HG02642 (cell line): Measurements from ENCODE around the gene NSUN3.

Experiments used
- ATAC-seq: cut with Tn5 transposase; IDR thresholded peaks from one replicate; pipeline ENCODE4 v1.9.1; 2021; ENCODE audit warnings: mild to moderate bottlenecking; ENCODE audit not compliant: unreplicated experiment, poor library complexity

The NSUN3 gene

DNA sequence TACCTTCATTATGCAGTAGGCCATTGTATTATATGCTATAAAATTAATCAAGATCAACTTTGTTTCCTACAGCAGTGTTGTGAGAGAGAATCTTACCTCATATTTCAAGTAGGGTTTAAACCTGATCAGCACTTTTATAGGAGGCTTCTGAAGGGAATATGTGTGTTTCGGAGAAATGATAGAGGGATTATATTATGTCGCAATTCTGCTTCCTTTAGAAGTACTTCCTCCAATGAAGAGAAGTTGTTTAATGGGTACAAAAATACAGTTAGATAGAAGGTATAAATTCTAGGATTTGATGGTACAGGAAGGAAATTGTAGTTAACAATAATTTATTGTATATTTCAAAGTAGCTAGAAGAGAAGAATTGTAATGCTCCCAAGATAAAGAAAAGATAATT lies 54.9 kb downstream of the NSUN3 start:
- no peak for ATAC-seq

DNA sequence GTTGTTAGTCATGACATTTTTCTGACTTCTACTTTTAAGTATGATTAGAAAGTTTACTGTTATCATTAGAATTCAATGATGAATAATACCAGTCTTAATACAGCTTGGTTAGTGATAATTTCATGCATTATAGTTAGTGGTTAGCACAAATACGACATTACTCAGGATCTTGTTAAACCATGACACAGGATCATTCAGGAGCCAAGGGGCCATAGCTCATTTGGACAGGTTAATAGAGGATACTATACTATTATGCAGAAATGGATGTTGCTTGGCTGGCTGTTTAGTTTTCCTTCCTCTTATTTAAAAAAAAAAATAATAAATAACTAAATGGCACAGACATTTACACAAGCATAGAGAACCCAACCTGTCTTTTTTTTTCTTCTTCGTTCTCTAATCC lies 55.5 kb downstream of the NSUN3 start:
- ATAC-seq = no peak

DNA sequence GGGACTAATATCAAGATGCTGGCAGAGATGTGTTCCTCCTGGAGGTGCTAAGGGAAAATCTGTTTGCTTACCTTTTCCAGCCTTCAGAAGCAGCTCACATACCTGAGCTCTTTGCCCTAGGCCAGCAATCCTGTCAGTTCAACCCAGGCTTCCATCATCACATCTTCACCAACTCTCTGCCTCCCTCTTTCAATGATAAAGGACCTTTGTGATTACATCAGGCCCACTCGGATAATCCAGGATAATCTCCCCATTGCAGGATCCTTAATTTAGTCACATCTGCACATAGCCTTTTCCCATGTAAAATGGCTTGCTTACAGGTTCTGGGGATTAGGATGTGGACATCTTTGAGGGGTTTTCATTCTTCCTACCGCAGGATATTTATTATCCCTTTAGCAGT lies 58.3 kb downstream of the NSUN3 start:
- ATAC-seq = no peak

DNA sequence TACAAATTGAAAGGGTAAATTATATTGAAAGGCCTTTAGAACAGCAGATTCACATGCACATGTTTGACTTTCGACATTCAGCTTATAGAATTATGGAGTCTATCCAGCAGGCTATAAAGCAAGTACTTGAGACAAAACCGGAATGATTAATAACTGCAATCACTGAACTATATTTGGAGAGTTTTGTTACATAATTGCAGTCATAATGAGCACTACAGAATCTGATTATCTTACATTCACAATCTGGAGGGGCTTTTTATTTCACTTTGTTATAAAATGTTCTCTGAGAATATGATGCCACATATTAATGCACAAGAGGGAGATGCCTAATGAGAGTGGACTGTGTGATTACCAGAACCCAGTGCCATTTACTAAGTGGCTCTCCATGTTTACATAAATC lies 64.3 kb downstream of the NSUN3 start:
- no peak for ATAC-seq

DNA sequence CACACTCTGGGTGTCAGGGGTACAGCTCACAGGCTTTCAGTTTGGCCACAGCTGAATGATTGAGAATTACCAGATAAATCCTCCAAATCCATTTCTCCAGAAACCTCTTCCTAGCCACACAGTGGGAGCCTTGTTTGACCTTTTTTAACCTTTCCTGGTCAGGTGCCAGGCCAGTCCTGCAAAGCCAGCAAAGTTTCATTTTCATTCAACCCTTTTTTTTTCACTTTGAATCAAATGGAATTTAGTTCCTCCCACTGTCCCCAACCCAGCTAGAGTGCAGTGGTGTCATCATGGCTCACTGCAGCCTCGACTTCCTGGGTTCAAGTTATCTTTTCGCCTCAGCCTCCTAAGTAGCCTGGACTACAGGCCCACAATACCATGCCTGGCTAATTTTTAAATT lies 67.8 kb downstream of the NSUN3 start:
- ATAC-seq = peak; percentile 39

DNA sequence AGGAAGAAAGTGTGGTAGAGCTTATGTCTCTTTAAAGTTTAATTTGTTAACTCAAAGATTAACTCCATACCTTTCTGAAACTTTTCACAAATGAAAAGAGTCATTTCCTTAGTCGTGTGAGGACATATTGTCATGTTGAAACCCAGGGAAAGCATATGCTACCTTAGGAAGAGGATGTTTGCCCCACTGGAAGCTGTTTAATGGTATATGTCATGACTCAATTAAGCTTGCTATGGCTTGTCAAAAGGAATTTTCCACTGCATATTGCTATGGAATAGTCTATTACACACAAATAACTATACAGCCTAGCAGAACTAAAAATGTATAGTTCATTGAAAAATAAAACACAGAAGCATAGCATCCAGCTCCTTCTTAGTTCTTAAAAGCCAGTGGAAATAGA lies 69.9 kb downstream of the NSUN3 start:
- no peak for ATAC-seq

DNA sequence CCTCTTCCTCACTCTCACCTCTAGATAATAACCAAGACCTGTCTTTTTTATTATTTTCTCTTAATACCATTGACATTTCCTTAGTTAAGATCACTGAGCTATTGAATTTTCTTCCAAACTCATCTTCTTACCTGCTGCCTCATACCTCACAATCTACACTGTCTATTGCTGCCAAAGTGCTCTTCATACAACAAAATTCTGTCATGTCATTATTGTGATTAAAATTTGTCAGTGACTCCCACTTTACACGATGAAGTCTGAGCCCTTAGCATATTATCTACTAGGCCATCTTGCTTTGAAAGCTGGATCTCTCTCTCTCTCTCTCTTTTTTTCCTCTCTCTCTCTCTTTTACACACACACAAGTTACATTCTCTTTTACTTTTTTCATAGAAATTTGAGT lies 73.3 kb downstream of the NSUN3 start:
- no peak for ATAC-seq

DNA sequence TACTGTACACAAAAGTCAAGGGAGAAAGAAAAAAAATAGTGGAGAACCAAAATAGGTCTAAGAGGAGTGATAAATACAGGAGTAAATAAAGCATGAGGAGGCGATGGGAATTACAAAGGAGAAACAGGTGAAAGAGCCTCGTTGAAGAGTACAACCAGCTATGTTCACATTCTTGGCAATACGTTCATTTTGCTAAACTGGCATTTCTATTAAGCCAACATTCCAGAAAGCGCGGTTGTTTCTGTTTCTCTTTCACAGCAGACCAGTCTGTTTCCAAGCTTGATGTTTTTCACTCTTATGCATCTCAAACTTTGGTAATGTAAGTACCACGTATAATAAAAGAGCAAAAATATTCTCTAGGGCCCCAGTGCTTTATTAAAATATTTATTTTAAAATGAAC lies 74.5 kb downstream of the NSUN3 start:
- no peak for ATAC-seq

DNA sequence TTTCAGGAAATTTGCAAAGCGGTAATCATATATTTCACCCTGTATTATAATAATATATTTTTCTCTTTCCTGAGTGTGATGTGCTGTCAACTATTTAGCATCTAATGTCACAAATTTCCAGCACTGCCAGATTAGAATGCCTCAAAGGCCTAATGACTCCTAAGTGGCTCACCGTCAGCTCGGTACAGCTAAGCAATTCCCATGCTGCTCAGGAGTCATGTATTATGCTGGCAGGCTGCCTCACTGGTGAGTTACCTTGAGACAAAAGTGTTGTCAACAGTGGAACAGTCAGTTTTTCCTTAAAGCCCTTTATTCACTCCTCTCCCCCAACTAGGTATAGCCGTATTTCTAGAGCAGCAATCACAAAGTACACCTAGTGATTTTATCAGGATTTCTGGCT lies 83.6 kb downstream of the NSUN3 start:
- ATAC-seq = no peak

DNA sequence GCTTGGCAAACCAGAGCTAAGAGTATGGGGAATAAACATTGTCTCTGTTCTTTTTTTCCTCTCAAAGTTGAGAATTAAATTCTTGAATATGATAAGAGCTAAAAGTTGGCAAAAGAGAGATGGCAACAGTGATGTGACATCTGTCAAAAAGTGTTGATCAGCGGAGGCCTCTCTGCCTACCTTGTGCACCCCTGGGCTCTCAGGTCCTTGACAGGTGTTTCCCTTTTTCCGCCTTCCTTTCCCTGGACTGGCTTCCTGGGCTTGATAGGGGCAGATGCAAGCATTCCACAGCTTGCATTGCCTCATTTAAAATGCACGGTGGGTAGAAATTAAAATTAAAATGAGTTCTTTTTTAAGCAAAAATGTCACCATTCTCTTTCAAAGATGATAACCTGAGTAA lies 84.2 kb downstream of the NSUN3 start:
- no peak for ATAC-seq

DNA sequence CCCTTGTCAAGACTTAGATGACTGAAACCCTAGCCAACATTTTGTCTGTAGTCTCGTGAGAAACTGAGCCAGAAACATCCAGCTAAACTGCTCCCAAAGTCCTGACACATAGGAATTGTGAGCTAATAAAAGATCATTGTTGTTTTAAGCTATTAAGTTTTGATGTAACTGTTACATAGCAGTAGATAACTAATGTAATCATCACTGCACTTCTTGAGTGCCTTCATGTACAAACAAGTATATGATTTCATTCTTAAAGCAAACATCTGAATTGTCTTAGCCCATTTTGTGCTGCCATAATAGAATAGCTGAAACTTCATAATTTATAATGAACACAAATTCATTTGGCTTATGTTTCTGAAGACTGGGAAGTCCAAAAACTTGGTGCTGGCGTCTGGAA lies 87.3 kb downstream of the NSUN3 start:
- ATAC-seq = no peak

DNA sequence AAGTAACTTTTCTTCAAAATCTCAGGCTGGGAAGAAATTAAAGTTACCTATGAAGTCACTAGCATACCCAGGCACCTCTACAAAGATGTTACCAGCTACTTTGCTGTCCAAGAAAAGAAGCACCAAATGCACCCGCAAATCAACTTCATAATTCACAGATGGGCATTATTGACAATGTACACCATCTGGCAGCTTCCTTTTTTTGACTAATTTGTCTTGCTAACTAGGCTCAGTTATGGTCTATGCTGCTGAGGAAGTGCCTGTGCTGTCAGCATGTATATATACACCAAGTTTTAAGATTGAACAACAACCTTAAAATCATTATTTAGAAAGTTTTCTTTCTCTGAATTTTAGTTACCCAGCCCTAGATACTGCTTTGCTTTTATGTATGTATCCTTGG lies 93.8 kb downstream of the NSUN3 start:
- no peak for ATAC-seq

DNA sequence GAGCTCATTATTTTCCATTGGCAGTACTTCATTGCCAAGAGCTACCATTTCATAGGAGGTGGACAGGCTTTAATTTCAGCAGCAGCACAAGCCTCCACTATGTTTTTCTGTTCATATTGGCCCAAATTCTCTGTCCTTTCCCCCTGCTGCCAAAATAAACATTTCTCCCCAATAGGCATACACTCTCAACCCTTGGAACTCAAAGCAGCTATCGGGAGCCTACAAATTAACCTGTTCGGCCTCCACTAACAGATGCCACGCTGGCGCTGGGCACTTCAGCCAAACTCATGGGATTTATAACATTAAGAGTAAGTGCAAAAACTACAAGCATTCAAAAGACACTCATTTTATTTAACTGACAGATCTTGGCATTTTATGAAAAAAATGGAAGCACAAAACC lies 95.7 kb downstream of the NSUN3 start:
- no peak for ATAC-seq

DNA sequence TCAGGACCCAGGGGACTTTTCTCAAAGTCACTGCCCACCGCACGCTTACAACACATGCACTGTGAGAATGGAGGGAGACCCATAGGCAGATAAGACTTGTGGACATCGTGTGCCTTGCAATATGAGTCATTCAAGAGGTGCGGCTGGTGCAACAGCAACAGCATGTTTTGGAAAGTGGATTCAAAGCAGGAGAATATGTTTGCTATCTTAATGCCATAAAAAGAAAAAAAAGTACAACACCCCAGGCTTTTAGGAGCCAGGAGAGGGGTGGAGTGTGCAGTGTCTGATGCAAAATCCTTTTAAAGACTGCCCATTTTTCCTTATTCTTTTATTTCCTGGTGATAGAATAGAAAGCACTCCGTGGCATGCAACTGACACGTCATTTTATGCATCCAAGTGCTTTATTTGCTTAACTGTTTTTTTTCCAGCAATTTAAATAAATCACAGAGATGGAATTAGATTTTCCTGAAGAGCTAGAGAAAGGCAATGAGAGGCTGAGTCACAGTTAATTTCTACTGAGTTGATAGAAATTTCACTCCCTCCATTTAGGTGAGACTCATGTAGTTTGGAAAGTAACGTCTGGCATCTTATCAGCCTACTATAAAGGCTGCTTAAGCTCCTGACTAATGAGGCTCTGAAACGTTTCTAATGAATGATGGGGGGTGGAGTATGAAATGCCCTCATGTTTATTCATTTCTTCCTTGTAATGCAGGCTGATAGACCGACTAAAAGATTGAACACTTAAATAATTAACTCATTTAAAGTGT lies 96.4 kb downstream of the NSUN3 start:
- ATAC-seq = no peak

DNA sequence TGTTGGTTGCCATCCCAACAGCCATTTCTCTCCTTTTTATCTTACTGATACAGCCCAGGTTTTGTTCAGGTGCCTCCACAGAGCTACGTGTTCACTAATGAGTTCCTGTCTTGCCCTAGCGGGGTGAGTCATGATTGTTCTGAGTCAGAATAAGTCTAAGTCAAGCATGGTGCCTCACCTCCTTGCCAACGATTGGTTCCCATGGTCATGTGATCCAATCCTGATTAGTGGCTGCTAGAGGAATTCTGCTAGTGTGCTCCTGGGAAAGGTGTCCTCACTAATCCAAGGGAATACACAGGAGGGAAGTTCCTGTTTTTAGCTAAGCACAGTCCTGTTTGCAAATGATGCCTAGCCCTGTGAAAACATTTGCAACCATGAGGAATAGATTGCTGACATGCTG lies 99.8 kb downstream of the NSUN3 start:
- no peak for ATAC-seq

DNA sequence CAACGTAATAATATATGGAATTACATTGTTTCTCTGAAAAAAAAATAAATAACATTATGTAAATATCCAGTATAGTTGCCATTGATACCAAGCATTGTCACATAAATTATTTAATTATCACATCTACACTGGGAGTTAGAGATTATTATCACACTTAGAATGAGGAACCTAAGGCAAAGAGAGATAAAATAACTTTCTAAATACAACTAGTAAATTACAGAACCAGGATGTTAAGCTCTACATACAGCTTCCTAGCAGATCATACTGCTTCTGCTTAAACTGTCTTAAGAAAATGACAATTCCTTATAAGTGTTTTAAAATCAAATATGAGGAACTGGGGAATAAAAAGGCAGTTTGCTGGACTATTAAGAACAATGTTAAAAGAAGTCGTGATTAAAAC lies 104.5 kb downstream of the NSUN3 start:
- ATAC-seq = no peak

DNA sequence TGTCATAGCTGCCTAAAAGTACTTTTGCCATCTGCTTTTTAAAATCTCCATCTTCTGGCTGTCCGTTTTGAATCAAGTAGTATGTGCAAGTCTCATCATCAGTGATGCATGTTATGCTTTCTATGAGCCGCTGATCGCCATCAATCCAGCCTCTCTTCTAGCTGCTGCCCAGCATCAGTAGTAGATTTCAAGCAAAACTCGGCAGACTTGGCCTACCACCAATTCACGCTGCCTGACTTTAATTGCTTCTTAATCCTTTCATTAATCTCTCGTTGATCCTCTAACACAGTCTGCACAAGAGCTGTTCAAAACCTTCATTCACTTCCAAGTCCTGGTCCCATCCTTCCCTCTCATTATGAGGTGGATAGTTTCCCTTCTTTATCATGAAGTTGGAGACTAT lies 104.9 kb downstream of the NSUN3 start:
- ATAC-seq = no peak

DNA sequence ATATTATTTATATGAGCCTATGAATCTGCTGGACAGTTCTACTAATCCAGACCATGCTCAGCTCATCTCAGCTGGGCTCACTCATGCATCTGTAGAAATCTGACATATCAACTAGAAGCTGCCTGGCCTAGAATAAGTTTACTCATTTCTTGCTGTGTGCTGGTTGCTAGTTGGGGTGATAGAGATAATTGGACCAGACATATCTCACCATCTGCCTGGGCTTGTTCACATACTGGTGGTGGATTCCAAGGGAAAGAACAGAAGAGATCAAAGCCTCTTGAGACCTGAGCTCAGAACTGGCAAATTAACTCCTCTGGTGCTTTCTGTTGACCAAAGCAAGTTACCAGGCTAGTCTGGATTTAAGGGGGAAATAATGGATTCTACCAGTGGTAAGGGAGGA lies 109.1 kb downstream of the NSUN3 start:
- ATAC-seq = no peak

DNA sequence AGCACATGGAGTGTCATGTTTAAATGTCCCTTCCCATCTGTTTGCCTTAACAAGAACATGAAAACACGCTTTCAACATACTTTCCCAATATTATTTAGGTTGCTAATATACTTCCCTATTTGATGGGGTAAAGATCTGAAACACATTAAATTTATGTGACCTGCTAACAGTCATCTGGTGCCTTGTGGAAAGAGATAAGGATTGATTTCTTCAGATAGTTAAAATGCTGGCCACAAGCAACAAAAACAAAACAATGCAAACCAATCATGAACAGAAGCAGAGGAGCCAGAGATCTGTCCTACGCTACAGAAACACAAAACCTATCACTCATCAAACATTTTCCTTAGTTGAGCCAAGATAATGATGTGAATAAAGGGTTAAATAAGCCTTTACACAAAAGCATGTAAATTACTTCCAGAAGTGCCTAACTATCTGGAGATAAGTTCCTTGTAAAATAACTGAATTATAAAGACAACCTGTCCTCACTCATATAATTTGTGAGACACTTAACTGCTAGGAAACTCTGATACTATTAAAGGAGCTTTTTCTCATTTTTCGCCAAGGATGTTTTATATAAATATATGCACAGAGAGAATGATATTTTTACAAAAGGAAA lies 109.9 kb downstream of the NSUN3 start:
- no peak for ATAC-seq

DNA sequence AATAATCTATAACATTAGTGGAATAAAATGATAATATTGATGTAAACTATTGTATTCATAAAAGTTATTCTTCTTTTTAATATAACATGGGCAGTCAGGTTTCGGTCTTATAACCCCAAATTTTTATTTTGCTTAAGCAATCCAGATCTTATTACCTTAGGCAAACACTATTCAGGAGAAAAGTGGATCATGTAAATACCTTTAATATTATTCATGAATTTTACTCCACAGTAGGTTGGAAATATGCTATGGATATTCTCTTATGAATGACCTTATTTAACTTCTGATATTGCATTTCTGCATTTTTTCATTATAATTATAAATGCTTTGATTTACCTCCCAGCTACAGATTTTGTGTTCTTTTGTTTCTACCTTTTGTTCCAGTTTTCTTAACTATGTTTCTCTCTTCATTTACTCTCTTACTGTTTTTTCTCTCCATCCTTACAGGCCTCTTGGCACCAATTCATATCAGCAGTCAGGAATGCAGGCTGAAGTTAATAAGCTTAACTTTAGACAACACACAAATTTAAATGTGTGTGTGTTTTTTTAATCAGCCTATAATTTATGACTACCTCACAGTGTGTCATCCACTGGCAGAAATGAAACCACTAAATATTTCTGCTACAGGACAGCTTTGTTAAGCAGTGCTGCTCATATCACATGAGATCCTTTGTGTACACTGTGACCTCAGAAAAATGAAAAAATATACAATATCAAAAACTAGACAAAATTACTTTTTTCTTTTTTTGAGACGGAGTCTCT lies 111.0 kb downstream of the NSUN3 start:
- ATAC-seq = no peak

DNA sequence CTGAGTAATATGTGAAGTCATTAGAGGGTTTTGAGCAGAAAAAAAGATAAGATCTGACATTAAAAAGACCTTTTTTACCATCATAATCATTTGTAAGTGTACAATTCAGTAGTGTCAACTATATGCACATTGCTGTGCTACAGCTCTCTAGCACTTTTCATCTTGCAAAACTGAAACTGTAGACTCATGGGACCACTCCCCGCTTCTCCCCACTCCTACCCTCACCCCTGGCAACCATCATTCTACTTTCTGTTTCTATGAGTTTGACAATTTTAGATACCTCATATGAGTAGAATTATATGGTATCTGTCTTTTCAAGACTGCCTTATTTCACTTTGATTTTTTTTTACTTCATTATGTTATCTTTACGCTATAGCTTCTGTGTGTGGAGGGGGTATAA lies 112.8 kb downstream of the NSUN3 start:
- ATAC-seq = no peak
